Raji (cell line): ENCODE measurements around the gene ISYNA1.

Experiments used
- POLR2A ChIP-seq: IDR thresholded peaks from 2 replicates; pipeline ENCODE4 v1.6.1; 2011; ENCODE audit warnings: low read depth, low read length, control low read depth; ENCODE audit not compliant: insufficient read depth

The ISYNA1 gene

GRCh38 chr19:18433015-18433691, 4.8 kb downstream of the ISYNA1 start:
- TF ChIP-seq POLR2A: no peak

- no peak for TF ChIP-seq POLR2A
Measured at GRCh38 chr19:18432275-18433014, 5.5 kb downstream of the ISYNA1 start.

- TF ChIP-seq POLR2A: no peak
Measured at GRCh38 chr19:18431351-18432197, 6.4 kb downstream of the ISYNA1 start.

DNA sequence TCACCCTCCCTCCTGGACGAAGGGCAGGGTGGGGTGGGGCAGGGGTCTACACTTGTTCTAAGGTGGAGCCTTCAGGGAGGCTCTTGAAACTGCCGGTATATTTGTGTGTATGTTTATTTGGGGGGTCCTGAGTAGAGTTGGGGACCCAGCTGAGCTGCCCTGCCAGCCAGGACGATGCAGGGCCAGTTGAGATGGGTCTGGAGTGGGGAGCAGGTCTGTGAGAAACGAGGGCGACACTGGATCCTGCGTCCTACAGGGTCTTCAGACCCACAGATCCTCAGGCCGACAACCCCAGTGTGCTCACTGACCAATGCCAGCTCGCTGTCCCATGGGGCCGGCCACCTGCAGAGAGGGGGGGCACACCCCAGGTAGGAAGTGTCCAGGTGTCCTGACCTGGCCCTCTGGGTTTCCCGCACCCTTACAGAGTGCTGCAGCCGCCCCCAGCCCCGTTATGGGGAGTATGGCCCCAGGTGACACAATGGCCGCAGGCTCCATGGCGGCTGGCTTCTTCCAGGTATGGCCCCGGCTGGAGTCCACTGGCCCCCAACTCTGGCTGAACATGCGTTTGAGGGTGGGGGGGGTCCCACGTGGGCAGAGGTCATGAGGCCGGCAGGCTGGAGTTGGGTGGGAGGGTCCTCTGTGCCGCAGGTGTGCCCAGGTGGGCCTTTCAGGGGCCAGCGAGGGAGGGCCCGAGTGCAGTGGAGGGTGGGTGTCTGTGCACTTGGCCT, 7.4 kb downstream of the ISYNA1 start:
- TF ChIP-seq POLR2A: no peak

DNA sequence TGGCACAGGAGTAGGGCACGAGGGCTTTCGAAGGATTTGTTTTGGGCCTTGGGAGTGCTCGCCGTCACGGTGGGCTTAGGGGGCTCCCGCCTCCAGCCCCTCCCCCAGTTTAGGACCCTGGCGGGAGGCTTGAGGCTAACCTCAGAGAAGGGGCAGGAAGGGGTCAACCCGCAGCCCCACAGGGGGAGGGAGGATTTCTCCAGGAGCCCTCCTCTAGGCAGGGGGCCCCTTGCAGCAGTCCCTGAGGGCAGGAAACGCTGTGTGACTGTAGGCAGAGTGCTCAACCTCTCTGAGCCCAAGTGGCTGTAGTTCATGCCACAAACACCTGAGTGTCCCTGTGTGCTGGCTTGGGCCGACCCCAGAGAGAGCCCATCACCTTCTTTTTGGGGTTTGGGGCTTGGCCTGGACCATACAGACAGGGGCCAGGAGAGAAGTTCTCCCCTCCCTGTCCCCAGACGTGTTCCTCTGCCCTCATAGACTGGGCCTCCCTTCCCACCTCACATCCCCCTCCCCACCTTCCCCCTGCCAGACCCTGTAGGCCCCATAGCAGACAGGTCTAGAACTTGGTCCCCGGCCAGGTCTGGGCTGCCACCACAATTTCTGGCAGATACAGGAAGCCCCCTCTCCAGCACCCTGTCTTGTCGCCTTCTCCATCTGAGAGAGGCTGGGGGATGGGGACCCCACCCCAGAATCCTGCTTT, 8.1 kb downstream of the ISYNA1 start:
- TF ChIP-seq POLR2A: no peak

DNA sequence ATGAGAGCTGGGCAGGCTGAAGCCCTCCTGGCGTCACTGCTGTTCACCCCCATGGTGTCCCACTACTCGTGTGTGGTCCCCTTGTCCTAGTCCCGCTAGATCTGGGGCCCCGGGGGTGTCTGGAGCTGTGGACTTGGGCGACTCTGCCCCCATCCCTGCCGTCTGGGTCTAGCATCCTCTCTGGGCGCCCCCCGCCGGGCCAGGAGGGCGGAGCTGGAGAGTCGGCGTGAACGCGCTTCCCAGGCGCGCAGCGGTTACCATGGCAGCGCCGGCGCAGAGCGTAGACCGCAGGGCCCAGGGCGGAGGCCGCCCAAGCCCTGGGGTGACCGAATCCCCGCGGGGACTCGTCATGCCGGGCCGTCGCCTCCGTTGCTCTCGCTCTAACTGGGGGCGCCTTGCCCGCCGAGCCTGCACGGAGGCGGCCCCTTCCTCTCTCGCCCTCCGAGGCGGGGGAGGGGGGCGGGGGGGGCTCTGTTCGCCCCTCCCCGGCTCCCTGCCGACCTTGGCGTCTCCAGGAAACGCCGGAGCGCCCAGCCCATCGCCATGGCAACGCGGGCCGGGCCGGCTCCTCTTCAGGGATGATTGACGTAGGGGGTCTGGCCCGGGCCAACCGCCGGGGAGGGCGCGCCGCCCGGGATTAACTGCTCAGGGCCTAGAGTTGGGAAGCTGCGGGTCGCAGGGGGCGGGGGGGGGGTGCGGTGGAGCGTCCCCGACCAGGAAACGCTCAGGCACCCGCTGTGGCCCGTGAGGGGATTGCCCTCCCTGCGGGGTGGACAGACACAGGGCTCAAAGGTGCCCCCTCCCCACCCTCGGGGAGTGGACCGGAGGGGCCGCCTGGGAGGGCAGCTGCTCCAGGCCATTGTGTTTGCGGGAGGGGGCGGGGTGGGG, 8.9 kb downstream of the ISYNA1 start:
- TF ChIP-seq POLR2A: no peak

DNA sequence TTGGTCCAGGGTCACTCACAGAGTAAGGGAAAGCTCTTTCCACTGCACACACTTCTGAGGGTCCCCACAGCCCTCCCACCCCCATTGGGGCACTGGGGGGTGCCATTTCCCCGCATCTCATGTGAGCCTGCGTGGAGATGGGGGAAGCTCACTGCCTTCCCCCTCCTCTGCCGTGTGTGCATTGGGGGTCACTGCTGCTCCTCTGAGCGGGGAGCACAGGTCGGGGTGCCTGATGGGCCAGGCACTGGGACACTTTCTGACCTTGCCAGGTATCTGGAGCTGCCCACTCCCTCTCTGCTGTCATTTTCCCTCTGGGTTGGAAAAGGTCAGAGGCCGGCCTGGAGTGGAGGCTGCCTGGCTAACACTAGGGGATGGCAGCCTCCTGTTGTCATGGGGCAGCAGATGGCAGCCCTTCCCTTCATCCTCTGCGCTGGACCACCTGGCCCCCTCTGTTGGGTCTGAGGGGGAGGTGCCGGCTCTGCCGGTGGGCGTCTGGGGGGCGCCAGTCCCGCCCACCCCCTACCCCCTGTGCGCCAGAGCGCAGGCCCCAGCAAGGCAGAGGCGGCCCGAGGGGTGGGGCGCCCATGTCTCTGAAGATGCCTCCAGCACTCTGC, 9.7 kb downstream of the ISYNA1 start:
- no peak for TF ChIP-seq POLR2A

DNA sequence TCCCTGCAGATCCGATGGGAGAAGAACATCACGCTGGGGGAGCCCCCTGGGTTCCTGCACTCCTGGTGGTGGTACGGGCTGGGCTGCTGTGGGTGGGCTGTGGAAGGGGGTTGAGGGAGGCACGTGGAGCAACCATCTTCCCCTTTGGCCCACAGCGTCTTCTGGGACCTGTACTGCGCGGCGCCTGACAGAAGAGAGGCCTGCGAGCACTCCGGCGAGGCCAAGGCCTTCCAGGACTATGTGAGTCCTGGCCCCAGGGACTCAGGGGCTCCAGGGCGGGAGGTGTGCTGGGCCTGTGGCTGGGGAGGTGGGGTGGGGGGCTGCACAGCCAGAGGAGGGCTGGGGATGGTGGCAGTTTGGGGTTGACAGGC, 10.2 kb downstream of the ISYNA1 start:
- TF ChIP-seq POLR2A: no peak

DNA sequence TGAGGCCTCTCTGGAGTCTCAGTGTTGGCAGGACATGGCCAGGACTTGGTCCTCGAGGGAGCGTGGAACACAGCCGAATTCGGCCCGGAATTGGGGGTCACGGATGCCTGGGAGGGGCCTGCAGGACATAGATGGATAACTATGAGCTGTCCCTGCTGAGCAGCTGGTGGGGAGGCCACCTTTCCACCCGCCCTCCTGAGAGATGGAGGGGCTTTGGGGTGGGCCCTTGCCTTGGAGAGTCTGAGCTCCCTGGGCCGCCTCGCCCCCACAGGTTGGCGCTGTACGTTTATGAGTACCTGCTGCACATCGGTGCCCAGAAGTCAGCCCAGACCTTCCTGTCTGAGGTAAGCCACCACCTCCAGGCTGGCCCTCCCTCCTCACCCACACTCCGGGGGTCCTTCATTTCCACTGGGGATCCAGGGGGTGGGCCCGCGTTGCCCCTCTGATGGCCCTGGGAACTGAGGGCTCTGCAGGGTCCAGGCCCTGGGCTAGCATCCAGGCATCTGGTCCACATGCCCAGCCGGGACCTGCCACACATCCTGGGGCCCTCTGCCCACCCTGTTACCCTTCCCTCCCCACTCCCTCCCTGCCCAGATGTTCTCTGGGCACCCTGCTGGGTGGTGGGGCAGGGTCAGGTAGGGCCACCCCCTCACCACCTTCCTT, 10.7 kb downstream of the ISYNA1 start:
- no peak for TF ChIP-seq POLR2A

- no peak for TF ChIP-seq POLR2A
Measured at GRCh38 chr19:18426416-18426767, 11.5 kb downstream of the ISYNA1 start.

- no peak for TF ChIP-seq POLR2A
Measured at GRCh38 chr19:18425515-18426415, 12.2 kb downstream of the ISYNA1 start.

- TF ChIP-seq POLR2A: no peak
Measured at GRCh38 chr19:18424890-18425514, 12.9 kb downstream of the ISYNA1 start.
